ENCODE results near the gene PLXNC1.

PLXNC1 gene

DNA sequence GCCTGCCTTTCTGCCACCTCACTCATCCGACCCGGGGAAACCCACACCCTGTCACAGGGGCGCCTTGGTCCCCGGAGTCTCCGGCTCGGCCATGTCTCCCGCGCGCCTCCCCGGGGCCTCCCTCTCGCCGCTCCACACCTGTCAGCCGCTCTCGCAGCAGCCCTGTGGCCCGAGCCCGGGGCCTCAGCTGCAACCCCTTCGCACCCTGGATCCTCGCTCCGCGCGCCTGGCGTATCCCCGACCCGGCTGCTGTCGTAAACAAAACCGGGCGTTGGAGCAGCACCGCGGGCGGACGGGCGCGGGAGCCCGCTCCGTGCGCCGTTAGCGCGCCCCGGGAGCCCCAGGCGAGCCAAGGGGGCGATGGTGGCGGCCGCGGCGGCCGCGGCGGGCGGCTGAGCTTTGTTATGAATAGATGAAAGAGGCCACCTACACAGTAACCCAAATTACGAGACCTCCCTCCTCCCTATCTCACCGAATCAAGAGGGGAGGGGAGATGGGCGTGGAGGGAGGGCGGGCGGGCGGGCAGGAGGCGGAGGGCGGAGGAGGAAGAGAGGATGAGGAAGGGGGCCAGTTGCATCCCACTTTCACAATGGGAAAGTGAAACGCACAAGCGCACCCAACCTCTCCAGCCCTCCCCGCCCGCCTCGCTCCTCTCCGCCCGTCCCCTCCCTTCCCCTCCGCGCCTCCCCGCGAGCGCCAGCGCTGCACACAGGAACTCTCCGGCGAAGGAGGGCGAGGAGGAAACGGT, at the start of gene PLXNC1:
Gene PLXNC1, plus strand, starts transcription at position 587 of the 748 bp plus-strand sequence. CDS start 395 bp downstream, outside the sequence.
- peak; percentile 64 to 67 for DNase-seq (ENCODE audit: low read depth in 2 of 2)

DNA sequence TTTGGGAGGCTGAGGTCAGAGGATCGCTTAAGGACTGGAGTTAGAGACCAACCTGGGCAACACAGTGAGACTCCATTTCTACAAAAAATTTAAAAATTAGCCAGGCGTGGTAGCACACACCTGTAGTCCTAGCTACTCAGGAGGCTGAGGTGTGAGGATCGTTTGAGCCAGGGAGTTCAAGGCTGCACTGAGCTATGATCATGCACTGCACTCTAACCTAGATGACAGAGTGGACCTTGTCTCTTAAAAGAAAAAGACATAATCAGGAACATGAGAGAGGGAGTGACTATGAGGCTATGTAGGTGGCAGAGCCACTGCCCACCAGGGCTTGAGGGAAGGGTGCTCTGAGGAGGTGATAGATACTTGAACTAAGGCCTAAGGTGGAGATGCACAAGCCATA, 49.2 kb upstream of the PLXNC1 start:
- no peak for DNase-seq (ENCODE audit: low read depth in 2 of 2)

DNA sequence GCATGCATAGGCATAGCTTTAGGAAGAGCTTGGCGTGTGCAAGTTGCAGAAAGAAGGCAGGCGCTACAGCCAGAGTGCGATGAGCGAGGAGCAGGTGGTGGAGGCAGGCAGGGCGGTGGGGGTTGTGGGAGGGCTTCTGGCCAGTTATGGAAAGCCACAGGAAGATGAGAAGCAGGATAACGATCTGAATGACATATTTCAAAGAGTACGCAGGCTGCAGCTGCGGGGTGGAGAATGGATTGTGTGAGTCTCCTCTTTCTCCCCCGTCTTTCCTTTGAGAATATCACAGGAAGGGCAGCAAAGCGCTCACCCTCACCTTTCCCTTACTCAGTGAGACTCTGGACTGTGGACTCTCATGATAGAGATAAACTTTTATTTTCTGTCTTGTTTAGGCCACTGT, 48.7 kb upstream of the PLXNC1 start:
- no peak for DNase-seq (ENCODE audit: low read depth in 2 of 2)

DNA sequence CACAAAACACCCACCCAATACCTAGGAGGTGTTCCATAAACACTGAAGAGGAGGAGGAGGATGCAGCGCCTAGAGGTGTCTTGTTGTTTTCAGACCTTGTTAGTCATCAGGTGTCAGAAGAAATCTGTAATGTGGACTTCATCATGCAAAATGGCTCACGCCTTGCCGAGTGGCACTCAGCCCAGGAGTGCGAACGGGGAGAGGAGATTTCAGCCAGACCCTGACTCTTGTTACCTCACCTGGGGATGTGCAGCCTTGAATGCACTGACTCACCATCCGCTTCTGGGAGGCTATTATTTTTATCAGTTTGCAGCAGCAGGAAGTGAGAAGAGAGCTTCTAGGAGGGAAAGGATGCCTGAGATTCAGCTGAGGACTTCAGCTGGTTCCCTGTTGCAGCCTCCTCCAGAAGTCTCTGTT, 48.2 kb upstream of the PLXNC1 start:
- no peak for DNase-seq (ENCODE audit: low read depth in 2 of 2)

DNA sequence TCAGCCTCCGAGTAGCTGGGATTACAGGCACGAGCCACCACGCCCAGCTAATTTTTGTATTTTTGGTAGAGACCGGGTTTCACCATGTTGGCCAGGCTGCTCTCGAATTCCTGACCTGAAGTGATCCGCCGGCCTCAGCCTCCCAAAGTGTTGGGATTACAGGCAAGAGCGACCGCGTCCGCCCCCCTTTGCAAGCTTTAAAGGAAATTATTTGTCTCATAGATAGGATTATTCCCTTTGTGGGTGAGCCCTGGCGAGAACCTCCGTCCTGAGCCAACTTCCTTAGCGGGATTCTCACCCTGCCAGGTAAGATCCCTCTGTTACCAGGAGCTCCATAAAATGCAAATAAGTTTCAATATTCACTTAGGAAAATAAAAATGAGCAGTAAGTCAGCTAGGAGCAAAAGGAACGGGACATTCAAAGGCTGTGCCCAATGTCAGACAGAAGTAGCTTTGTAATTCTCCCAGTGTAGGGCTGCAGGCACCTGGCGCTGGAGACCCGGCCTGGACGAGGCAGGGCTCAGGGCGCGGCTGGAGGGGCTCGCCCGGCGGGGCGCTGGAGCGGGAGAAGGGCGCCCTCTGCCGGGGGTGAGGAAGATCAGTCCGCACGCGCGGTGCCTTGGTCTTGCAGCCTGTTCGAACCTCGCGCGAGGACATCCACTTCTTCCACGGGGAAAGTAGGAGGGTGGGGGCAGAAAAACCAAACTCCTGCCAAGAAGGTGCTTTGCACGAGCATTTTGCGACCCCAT, 47.2 kb upstream of the PLXNC1 start:
- peak; percentile 72 to 73 for DNase-seq (ENCODE audit: low read depth in 2 of 2)

DNA sequence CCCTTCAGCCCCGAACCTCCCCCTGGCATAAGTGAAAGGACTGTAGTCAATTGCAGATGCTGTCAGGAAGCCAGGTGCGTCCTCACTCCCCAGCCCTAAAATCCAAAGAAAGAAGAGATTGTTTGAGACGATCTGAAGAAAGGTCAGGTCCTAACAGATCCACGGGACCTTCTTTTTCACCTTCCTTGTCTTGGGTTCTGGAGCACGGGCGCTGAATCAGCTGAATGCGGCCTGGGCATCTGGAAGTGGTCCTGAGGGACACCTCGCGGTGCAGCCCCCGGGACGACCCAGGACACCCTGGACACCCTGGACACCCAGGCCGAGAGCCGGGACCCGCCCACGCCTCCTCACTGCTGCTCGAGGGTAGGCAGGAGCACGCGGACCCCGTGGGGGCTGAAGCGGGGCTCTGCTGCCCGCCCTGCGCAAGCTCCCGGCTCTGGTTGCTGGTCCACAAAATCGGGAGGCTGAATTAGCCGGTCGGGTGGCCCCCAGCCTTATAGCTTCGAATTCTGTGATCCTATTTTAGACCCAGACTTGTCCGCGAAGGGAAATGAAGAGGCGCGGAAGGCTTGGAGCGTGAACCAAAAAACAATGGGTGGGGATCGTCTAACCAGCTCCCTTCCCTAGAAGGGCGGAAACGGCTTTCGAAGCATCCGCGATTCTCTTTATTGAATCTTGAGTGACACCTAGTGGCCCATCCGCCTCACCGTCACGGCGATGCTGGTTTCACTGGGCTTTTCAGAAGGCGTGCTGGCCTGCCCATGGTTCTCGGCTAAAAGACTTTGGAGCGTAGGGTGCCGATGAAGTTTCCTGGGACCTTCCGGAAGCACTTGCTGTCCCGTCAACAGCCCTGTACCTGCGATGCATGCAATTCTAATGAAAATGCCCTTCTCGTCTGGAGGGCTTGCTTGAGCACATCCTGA, 46.4 kb upstream of the PLXNC1 start:
- peak; percentile 74 to 76 for DNase-seq (ENCODE audit: low read depth in 2 of 2)

DNA sequence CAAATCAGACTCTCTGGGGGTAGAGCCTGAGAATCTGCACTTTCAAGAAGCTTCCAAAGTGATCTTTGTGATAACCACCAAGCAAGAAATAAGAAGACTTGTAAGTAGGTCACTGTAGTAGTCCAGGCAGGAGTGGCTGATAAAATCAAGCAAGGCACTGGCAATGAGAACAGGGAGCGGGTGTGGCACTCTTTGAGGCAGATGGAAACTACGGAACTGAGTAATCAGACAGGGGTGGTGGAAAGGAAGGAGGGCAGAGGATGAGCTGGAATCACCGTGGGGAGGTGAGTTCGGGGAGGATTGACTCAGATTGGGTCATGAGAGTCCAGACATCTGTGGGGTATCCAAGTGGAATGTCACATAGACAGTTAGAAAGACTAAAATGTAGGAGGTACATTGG, 44.4 kb upstream of the PLXNC1 start:
- no peak for DNase-seq (ENCODE audit: low read depth in 2 of 2)

DNA sequence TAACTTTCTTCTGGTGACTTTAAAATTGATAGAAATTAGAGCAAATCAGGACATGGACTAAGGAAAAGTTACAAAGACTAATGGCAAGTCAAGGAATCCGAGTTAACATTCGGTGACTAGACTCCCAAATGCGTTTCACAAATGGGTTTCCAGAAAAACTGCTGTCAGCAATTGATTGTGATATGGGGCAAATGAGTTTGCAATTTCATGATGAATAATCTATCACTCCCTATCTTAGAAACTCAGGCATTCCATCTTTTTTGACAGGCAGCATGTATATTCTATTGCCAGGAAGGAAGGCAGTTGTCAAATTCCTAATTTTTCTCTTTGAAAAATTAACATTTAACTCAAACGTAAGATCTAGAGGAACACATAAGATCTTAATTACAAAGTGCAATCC, 40.5 kb upstream of the PLXNC1 start:
- DNase-seq (ENCODE audit: low read depth in 2 of 2) = no peak

DNA sequence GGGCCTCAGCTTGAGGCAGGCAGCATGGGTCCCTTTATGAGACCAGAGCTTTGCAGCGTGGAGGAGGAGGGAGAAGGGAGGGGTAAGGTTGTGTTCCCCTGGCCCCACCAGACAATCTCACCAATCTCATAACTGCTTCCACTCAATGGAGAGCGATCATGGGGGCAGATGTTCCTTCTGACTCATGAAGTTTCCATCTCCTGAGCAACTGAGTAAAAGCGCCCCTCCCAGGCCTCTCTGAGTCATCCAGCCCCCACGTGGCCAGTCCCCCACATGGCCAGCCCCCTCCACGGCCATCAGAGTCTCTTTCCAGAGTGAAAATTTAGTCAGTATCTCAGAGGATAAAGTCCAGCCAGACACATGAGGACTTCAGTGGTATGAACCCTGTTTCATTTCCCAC, 39.2 kb upstream of the PLXNC1 start:
- DNase-seq (ENCODE audit: low read depth in 2 of 2) = peak; percentile 44 to 52

DNA sequence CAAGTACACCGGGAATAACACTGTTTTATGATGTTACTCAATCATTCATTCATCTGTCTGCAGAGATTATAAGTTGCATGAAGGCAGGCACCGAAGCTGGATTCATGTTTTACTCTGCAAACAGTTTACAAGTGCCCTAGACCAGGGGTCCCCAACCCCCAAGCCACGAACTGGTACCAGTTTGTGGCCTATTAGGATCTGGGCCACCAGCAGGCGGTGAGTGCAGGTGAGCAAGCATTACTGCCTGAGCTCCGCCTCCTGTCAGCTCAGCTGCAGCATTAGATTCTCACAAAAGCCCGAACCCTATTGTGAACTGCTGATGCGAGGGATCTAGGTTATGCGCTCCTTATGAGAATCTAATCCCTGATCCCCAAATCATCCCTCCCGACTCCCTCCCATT, 38.1 kb upstream of the PLXNC1 start:
- no peak for DNase-seq (ENCODE audit: low read depth in 2 of 2)

DNA sequence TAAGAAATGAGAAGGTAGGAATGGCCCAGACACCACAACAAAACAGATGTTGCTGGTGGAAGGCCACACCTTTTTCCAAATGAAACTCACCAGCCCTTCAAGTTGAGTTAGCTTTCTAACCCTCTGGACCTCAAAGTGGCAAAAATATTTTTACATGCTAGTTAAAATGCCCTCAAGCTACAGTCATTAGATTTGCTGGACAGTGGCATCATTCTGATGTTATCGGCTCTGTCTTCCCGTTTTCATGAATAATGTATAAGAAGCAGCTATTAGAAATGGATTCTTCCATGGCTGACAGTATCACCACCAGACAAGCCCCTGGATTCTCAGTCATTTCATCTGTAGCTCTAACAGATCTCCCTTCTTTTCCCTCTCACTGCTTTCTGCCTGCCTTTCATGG, 37.1 kb upstream of the PLXNC1 start:
- DNase-seq (ENCODE audit: low read depth in 2 of 2) = no peak

DNA sequence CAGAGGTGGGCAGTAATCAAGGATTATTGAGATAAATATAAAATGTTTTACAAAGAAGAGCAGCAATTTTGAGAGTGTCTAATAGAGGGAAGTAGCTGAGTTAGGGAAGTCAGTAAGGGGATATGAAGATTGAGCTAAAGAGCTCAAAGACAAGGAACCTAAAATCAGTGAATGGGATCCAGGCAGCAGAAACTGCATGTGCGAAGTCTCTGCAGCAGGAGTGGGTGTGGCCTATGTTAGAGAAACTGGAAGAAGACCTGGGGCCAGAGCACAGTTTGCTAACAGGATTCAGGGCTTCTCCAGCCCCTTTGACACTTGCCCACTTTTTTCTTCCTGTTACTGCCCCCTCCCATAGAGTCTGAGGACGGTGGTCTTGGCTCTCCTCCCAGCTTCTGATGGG, 36.3 kb upstream of the PLXNC1 start:
- no peak for DNase-seq (ENCODE audit: low read depth in 2 of 2)

DNA sequence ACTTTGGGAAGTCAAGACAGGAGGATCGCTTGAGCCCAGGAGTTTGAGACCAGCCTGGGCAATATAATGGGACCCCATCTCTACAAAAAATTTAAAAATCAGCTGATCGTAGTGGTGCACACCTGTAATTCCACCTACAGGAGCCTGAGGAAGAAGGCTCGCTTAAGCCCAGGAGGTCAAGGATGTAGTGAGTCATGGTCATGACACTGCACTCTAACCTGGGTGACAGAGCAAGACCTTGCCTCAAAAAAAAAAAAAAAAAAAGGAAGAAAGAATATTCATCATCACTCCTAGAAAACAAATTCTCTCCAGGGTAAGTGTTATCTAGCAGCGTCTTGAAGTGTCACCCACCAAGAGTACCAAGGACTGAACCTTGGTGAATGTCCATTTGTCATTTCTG, 34.2 kb upstream of the PLXNC1 start:
- no peak for DNase-seq (ENCODE audit: low read depth in 2 of 2)

DNA sequence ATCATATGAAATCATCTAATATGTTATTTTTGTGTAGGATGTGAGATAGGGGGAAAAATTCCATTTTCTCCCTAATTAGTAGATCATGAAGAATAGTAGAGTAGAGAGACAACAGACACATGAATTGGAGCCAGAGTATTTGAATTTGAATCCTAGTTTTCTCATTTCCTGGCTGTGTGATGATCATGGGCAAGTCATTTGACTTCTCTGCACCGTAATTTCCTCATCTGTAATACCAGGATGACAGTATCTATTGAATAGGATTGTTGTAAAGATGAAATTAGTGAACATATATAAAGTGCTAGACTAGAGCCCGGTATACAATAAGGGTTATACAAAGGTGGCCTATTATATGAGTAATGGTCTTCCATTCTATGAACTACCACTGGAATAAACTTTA, 32.2 kb upstream of the PLXNC1 start:
- DNase-seq (ENCODE audit: low read depth in 2 of 2) = no peak

DNA sequence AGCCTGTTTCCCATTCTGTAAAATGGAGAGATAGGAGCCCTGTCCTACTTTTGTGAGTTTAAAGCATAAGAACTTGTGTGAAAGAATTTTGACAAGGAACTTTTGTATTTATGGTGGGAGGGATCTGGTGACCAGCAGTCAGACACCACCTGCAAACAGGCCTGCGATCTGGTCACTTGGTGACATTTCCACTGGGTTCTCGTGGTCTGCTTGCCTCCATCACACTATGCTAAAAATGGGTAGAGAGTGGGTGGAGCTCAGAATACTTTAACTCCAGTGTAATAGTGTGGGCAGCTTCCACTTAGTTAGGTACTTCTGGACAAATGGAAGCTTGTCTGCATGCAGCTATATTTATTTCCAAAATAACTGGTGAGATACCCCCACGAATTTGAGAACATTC, 26.5 kb upstream of the PLXNC1 start:
- DNase-seq (ENCODE audit: low read depth in 2 of 2) = no peak

DNA sequence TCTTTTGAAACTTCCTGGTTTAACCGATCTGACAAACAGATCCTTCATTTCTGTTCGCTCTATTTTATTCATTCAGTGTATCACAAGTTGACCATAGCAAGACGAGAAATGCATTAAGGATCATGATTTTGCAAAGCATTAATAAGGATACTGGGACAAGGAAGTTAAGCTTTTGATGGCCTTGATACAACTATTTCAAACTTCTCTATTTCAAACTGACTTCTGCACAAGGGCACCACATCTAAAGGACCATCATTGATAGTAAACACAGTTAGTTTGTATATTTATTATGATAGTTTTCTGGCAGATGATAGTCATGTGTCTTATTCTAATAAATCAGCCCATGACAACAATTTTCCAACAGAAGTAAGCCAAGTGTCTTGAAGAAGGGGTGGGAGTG, 25.8 kb upstream of the PLXNC1 start:
- no peak for DNase-seq (ENCODE audit: low read depth in 2 of 2)

DNA sequence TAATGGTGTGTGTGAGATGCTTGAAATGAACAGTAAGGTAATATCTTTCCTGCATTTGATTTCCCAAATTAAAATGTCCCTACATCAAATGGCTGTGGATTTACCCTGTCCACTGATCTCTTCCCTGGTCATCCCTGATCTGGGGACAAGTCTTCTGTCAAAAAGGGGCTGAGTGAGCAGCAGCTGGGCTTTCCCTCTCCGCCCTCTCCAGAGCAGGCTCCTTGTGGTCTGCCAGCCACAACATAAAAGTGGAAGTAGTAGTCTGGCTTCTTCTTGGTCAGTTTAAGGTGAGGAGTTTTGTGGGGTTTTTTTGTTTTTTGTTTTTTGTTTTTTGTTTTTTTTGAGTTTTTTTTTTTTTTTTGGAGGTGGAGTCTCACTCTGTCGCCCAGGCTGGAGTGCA, 25.2 kb upstream of the PLXNC1 start:
- no peak for DNase-seq (ENCODE audit: low read depth in 2 of 2)

DNA sequence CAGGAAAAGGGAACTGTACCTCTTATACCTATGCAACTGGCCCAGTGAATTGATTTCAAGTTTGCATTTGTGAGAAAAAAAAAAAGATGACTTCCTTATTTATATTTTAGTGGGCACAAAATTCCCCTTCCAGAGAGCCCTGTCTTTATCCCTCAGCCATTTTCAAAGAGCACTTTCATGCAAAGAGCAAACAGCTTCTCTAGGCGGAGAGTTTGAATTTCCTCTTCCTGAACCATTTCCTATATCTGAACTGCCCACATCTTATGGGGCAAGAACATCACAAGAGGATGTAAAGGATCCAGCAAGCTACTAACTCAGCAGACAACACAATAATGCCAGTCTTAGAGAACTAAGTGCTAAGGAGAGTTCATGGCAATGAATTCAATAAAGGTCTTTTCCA, 22.3 kb upstream of the PLXNC1 start:
- DNase-seq (ENCODE audit: low read depth in 2 of 2) = no peak

DNA sequence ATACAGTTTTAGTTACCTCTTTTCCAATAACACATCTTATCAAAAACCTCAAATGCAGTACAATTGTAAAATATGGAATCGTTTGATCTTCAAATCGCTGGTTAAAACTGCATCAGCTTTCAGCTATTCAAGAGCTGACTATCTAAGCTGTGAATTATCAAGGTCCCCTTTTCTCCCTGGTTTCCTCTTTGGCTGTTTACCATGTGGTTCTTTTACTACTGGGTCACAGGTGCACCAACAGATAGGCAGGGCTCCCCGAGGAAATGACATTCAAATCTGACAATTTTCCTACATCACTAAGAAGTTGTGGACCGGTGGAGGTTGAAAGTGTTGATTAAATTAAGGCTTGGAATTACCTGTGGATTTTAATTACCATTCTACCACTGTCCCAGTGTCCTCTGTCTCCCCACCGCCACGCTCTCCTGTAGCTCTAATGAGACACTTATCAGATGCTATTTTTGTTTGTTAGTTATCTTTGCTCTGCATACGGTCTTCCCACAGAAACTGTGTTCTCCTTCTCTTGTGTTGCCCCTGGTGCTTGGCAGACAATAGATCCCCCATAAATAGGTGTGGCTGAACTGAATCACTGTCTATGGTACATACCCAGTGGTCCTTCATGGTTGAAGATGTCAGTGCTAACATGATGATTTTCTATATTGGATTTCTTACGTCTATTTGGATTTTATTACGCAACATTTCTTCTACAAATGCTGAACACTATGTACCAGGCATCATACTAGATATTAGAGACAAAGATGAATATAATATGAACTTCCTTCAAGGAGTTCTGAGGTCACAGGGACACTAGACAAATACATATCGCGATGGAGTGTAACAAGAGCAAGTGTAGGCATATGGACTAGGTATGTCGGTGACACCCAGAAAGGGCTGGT, 20.9 kb upstream of the PLXNC1 start:
- DNase-seq (ENCODE audit: low read depth in 2 of 2) = no peak

DNA sequence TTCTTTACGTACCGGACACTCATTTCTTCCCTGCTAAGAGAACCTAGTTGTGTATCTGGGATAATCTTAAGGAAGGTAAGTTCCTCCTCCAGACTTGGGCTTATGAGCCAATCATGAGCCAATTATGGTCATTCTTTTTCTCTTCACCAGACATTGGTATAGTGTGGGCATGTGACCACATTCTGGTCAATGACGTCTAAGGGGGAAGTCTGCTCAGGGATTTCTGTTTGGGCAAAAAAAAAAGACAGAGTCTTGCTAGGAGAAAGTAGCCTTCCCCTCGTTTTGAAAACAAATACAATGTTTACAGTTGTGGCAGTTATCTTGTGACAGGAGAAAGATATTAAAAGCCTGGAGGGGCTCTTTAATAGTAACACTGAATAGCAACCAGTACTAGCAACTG, 20.1 kb upstream of the PLXNC1 start:
- DNase-seq (ENCODE audit: low read depth in 2 of 2) = no peak
